ENCODE results near the gene PCSK1. TPM values are rescaled to one million over a fixed set of nuclear protein-coding genes. Genes with fewer than 3 reads are reported as not detected.

The PCSK1 gene
- total and polyA plus RNA-seq, 2 donors (not counting 3 experiments of a cell fraction or from before 2014, with no cell fraction given): 0.95 to 8.7 TPM

- TF ChIP-seq MYC (IDR thresholded peaks at IDR 0.05; ENCODE audit: low read depth, low read length): no peak
- TF ChIP-seq FOS (IDR thresholded peaks at IDR 0.05; ENCODE audit: borderline replicate concordance, insufficient read depth, low read length): no peak
- no peak for TF ChIP-seq CTCF (IDR thresholded peaks at IDR 0.05; ENCODE audit: extremely low read depth in 1 of 2, insufficient read depth in 1 of 2, low read depth in 1 of 2, low read length in 2 of 2)
- no peak for TF ChIP-seq POLR2AphosphoS5 (IDR thresholded peaks at IDR 0.05; ENCODE audit: insufficient read depth, low read depth, low read length)
- TF ChIP-seq JUN (IDR thresholded peaks at IDR 0.05; ENCODE audit: borderline replicate concordance, insufficient read depth, insufficient read length, low read depth): no peak
- no peak for TF ChIP-seq MAX (IDR thresholded peaks at IDR 0.05; ENCODE audit: insufficient read depth, insufficient read length)
- TF ChIP-seq POLR2A (IDR thresholded peaks at IDR 0.05; ENCODE audit: low read depth, low read length): no peak
- TF ChIP-seq EZH2 (IDR thresholded peaks at IDR 0.05; ENCODE audit: borderline replicate concordance, low read depth, low read length, severe bottlenecking): no peak
- TF ChIP-seq GATA2 (IDR thresholded peaks at IDR 0.05; ENCODE audit: insufficient read depth, insufficient read length, low read depth, low read length): no peak
- Histone ChIP-seq H3K27ac (ENCODE audit: insufficient read depth, low read depth, low read length) (no peak overlapping the region), H3K4me1 (ENCODE audit: control insufficient read depth, extremely low read depth, insufficient read depth, low read length) (no peaks in the 10 kb centered on the region), H3K9me3 (replicated peaks; ENCODE audit: control insufficient read depth, insufficient read depth, low read length) (no peaks in the 10 kb centered on the region), H3K79me2 (ENCODE audit: control insufficient read depth, insufficient read depth, low read length) (no peaks in the 10 kb centered on the region), H3K4me3 (replicated peaks in 1 of 3; ENCODE audit: insufficient read depth in 1 of 3, low read depth in 1 of 3, low read length in 3 of 3) (no peak overlapping the region), H3K9ac (replicated peaks; ENCODE audit: extremely low read depth, insufficient read depth, low read length) (no peak overlapping the region), H2AFZ (ENCODE audit: low read depth, low read length) (no peak overlapping the region), H3K36me3 (ENCODE audit: control insufficient read depth in 2 of 2, extremely low read depth in 1 of 2, insufficient read depth in 2 of 2, low read length in 2 of 2) (no peaks in the 10 kb centered on the region), H4K20me1 (replicated peaks; ENCODE audit: control insufficient read depth, extremely low read depth, insufficient read depth, low read length) (no peaks in the 10 kb centered on the region), H3K4me2 (ENCODE audit: insufficient read depth, low read length) (no peak overlapping the region), H3K27me3 (ENCODE audit: control insufficient read depth in 2 of 2, insufficient read depth in 2 of 2, low read length in 2 of 2) (no peaks in the 10 kb centered on the region), H3K9me1 (replicated peaks; ENCODE audit: control insufficient read depth, extremely low read depth, insufficient read depth, low read length) (no peaks in the 10 kb centered on the region)
- no TSS peak for BruUV-seq (replicated peaks)
- CTCF ChIA-PET: no interaction called here
- POLR2A ChIA-PET: no interaction called here
- intact Hi-C loops (cut with micrococcal nuclease) (no loop called here), dilution Hi-C loops (cut with MboI; ENCODE audit: extremely low pct_ligation_motif_present, low sequenced_read_pairs) (no loop called here)
- DNase-seq (ENCODE audit: low read depth, low spot score) (no peak), FAIRE-seq (no peak)
Observed at GRCh38 chr5:96354237-96354636, 78.8 kb downstream of the PCSK1 start.
